GM19372 (cell line): ENCODE data around the gene LINGO3.

Experiments
- ATAC-seq: cut with Tn5 transposase; IDR thresholded peaks from one replicate; pipeline ENCODE4 v1.9.1; 2021; ENCODE audit warnings: mild to moderate bottlenecking, low read depth, moderate library complexity; ENCODE audit not compliant: unreplicated experiment

LINGO3 gene

DNA sequence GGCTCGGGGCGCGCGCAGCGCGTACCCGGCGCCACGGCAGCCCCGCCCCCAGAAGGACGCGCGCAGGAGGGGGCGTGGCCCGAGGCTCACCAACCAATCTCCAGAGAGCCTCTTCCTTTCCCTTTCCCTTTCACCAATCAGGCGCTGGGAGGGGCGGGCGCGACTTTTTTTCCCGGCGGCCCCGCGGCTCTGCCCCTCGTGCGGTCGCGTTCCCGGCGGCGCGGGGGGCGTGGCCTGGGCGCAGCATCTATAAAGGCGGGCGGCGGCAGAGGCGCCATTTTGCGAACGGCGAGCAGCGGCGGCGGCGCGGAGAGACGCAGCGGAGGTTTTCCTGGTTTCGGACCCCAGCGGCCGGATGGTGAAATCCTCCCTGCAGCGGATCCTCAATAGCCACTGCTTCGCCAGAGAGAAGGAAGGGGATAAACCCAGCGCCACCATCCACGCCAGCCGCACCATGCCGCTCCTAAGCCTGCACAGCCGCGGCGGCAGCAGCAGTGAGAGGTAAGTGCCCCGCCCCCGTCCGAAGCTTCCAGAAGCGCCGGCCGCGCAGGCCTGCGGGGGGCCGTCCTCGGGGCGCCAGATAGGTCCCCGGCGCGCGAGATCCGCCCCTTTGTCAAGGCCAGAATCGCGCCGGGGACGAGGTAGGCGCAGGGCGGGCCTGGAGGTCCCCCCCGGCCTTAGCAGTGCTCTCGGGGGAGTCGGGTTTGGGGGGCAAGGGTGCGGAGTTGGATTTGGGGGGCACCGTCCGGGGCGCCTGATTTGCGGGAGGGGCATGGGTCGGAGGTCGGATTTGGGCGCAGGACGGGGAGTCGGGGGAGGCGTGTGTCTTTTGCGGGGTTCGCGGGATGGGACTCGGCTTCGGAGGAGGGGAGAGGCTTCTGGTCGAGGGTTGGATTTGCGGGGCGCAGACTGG is 38.5 kb downstream of the LINGO3 start:
- ATAC-seq = peak; percentile 60

DNA sequence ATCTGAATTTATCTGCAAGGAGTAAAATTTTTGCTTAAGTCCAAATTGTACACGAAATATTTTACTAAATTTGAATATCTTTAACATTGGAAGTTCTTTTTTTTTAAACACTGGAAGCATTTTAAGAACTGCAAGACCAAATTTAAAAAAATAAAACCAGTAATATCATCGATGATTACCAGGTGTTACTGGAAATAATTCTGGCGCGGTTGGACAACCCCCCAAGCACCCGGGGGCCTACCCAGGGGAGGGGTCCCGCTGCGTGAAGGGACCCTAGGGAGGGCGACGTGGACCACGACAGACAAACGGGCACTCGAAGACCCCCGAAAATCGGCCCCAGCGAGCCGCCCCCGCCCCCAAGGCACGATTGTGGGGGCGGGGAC is 39.1 kb downstream of the LINGO3 start:
- no peak for ATAC-seq

GRCh38 chr19:2268480-2268830 is 39.5 kb downstream of the LINGO3 start:
- no peak for ATAC-seq

DNA sequence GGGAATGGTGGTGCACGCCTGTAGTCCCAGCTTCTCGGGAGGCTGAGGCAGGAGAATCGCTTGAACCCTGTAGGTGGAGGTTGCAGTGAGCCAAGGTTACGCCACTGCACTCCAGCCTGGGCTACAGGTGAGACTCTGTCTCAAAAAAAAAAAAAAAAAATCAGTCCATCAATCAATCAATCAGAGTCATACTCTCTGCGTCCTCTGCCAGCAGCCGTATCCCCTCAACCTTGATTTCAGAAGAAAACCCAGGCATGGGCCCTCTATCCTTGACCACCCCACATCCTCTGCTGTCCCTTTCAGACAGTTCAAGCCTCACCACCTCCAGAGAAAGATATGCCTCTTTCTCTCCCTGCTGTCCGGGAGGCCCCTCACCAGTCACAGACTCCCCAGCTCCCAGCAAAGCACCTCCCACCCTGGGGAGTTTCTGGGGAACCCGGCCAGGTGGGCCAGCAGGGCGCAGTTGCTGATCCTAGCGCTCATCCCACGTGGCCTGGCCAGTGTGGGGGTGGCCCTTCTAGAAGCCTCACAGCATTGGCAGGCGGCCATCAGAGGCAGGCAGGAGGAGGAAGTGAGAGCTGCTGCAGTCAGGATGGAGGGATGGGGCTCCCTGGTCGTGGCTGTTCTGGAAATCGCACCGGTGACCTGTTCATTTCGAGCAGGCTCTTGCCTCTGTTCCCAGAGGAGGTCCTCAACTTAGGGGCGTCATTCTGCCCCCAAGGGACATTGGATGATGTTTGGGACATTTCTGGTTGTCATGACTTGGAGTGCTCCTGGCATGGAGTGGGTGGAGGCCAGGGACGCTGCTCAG is 41.6 kb downstream of the LINGO3 start:
- no peak for ATAC-seq

DNA sequence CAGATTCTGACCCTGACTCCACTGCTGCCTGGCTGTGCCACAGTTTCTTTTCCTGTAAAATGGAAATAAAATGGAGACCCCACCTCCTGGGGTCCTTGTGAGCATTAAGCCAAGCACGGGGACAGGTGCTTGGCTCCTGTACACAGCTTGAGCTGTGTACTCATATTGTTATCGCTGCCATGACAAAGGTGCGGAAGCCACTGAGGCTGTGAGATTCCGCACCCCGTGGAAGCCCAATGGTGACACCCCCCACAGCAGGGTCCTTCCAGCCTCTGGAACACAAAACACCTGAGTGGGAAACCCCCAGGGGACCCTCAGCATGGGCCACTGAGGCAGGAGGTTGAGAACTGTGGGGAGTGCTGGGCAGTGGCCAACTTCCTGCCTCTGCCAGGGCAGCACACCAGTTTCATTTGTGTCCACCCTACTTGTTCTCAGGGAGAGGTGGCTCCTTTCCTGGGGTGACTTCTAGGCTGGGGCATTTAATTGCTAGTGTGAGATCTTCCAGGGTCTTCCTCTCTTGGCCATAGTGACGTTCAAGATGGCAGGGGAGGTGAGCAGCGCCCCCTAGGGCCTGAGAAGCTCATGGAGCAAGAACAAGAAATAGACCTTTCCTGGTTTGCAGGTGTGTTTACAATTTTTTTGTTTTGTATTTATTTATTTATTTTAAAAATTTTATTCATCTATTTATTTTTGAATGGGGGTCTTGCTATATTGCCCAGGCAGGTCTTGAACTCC is 46.3 kb downstream of the LINGO3 start:
- ATAC-seq = no peak

DNA sequence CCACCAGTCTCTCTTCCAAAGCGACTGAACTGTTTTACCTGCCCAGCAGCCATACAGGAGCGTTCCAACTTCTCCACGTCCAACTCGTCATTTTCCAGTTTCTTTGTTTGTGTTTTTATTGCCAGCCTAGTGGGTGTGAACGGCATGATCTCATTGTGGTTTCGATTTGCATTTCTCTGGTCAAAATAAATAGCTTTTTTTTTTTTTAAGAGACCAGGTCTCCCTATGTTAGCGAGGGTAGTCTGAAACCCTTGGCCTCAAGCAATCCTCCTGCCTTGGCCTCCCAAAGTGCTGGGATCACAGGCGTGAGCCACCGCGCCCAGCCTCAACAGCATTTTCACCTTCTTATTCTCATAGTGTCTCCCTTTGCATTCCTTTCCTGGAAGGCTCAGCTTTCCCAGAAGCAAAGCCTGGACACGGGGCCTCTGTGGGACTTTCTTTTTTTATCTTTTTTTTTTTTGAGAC is 47.6 kb downstream of the LINGO3 start:
- no peak for ATAC-seq

- ATAC-seq = no peak
Observed at GRCh38 chr19:2259336-2259735, 48.6 kb downstream of the LINGO3 start.
